NCI-H146 treated with DMSO at 0.1 percent for 48 hours (cell line): ENCODE results near the gene CCSER1.

Experiments
- DNase-seq: peaks from one replicate; lab custom pipeline; 2025; ENCODE audit not compliant: unreplicated experiment; lab: John Stamatoyannopoulos, UW

The CCSER1 gene

DNA sequence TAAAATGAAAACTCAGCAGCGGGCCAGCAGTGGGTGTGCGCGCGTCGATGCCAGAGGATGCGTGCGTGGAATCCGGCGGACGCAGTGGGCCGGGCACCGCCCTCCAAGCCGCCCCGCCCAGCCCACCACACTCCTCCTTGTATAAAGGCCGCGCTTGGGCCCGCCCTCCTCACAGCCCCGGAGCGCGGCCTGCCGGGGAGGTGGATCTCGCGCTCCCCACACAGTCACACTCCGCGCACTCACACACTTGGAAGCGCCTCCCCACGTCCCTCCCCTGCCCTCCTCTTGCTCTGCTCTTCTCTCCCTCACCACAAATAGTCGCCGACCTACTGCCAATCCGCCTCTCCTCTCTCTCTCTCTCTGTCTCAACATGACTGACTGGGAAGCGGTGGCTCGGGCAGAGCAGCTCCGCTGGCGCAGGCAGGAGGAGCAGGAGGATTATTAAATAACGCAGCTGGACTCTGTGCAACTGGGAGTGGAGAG is at the start of gene CCSER1:
Gene CCSER1 (plus strand): TSS at position 172 of the 483 bp plus-strand sequence.
- no peak for DNase-seq

DNA sequence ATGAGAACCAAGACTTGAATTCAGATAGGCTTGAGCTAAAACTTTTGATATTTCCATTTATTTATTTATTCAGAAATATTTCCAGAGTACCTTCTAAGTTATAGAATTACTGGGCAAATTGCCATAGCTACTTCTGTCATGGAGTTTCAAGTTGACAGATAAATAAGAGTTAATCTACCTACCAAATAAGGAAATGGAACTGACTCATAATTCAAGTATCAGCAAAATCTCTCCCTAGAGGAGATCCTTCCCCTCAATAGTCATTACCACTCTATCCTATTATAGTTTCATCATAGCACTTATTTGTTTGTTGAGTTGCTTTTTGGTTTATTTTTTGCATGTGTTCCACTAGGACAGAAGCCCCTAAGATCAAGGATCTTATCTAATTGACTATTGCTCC is 48.8 kb upstream of the CCSER1 start:
- no peak for DNase-seq

DNA sequence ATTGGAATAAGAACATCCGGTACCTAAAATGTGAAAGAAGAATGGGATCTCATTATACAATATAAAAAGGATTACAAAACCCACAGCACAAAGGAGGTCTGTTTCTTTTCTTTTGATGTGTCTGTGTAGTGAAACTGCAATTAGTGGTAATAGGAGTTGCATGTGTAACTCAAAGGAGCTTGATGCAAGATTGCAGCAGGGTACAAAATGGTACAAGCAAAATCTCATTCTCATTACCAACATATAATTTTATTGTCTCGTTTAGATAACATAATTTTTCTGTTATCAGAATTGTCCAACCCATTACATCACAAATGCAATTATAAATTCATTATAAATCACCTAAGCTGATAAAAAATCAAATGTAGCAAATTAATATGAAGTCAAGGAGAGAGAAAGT is 47.1 kb upstream of the CCSER1 start:
- no peak for DNase-seq

- no peak for DNase-seq
Observed at GRCh38 chr4:90081432-90082144, 45.6 kb upstream of the CCSER1 start.

DNA sequence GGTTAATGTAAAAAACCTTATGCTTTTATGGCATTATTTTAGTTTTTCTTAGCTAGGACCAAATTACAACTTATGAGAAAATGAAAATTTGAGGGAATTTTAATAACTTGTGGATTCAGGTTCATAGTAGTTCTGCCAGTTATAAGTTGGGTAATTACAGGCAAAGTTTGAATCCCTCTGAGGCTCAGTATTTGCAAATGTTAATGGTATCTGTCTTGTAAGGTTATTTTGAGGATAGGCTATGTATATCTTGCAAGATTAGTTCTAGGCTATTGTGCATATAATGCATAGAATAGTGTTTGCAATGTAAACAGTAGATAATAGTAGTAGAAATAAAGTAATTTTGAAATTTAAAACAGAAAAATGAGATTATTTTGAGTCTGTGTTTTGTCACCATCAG is 44.7 kb upstream of the CCSER1 start:
- no peak for DNase-seq

DNA sequence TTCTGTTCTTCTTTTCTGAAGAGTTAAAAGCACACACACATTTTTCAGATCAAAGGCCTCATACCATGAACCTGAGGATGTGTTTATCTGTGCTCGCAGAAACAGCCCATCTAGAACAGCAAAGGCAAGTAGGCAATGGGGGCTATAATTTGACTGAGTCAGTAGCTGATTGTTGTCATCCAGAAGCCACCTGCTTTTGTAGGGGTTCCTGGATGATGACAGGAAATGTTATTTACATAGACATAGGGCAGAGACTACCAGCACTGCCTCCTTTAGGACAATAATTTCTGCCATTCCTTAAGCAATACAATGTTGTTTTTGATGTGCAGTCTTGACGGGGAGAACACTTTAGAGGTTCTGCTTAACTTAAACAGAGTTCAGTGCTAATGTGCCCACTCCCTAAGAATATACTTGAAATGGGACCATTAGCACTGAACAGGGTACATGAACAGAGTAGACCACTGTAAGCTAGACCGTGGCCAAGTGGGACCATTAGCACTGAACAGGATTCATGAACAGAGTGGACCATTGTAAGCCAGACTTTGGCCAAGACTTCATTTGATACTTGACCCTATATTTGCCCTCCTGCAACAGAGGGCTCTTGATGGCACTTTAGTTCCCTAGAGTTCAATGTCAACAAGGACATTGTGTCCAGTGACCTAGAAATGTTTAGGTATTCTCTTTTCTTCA is 42.8 kb upstream of the CCSER1 start:
- no peak for DNase-seq

GRCh38 chr4:90084967-90085295 is 42.3 kb upstream of the CCSER1 start:
- DNase-seq = no peak

DNA sequence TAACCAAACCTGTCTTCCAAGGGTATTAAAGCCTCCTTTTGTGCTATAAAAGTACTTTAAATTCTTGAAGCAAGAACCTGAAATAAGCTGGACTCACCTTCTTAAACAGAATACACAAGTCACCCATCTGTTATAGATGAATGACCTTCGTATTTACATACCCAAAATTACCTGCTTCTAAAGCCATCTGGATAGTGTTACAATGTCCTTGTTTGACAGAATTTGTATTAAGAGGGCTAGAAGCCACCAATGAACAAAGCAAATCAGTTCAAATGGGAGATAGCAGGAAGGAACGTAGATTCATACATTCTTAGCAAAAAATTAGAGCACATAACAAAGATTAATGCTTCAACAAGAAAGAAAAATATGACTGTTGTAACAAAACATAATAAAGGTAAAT is 33.7 kb upstream of the CCSER1 start:
- no peak for DNase-seq

- no peak for DNase-seq
Observed at GRCh38 chr4:90095000-90095399, 32.2 kb upstream of the CCSER1 start.

GRCh38 chr4:90099812-90100211 is 27.4 kb upstream of the CCSER1 start:
- DNase-seq = no peak

DNA sequence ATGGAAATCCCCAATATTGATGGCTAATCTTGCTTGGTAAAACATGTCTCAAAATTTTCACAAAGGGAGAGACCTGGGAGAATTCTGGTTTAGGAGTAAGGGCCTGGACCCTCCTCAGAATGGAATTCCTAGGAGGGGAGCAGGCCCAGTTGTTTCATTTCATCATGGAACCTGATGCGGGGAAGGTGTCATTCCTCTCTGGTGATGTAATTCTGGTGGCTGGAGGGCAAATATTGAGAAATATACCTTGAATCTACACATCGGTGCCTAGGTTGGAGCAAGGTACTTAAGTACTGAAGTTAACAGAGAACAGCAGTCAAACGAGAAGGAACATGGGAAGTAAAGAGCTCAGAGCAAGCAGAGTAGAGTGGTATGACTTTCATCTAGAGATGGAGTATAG is 23.2 kb upstream of the CCSER1 start:
- no peak for DNase-seq

GRCh38 chr4:90105274-90105673 is 21.9 kb upstream of the CCSER1 start:
- no peak for DNase-seq

DNA sequence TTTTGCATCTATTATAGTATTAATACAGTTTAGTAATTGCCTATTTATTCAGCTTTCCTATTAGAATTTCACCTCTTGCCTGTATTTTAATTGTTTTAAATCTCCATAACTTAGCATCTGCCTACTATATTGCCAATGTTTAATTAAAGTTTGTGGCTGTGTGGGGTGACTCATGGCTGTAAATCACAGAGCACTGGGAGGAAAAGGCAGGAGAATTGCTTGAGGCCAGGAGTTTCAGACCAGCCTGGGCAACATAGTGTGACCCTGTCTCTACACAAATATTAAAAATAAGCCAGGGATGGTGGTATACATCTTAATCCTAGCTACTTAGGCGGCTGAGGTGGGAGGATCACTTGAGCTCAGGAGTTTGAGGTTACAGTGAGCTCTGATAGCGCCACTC is 14.5 kb upstream of the CCSER1 start:
- DNase-seq = no peak

DNA sequence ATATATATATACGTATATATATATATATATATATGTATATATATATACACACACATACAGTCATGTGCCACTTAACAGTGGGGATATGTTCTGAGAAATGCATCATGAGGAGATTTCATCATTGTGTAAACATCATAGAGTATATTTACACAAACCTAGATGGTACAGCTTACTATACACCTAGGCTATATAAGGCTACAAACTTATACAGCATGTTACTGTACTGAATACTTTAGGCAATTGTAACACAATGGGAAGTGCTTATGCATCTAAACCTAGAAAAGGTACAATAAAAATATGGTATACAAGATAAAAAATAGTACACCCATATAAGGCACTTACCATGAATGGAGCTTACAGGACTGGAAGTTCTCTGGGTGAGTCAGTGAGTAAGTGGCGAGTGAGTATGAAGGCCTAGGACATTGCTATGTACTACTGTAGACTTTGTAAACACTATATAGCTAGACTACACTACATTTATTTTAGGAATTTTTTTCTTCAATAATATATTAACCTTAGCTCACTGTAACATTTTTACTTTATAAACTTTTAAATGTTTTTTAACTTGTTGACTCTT is 13.2 kb upstream of the CCSER1 start:
- DNase-seq = no peak

DNA sequence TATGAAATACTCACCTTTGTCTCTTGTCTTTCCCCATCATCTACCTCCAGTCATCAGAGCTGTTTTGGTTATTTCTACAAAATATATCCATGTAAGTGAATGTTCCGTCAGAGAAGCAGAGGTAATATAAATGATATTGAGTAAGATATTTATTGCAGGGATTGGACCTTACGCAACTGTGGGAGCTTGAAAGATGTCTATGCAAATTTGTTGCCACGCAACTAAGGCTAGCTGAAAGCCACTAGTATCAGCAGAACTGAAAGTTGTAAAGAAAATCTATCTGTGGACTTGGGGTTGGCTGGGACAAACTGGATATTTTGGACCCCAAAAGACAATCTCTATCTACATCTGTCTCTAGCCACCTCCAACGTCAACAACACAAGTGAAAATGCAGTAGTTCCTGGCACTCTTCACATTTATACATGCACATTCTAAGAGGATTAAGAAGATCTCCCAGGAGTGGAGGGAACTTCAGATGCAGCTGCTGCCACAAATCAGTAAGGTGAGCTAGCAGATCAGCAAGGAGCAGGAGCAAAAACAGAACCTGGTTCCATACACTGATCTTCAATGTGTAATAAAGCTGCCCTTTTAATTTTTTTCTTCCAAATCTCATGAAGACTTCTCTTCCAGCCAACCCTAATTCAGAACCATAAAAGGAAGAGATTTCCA is 8.5 kb upstream of the CCSER1 start:
- no peak for DNase-seq

DNA sequence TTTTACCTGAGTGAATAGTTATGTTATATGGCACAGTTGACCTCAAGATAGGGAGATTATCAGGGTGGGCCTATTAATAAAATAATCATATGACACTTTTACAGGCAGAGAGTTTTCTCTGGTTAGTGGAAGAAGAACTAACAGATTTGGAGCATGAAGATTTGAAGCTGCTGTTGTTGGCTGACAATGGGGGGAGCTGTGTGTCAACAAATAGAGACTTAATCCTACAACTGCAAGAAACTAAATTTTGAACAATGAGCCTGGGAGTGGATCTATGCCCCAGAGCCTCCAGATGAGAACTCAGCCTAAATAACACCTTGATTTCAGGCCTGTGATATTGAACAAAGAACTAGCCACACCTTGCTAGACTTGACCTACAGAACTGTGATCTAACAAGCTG is 7.2 kb upstream of the CCSER1 start:
- DNase-seq = no peak

- DNase-seq = no peak
Observed at GRCh38 chr4:90120815-90121214, 6.4 kb upstream of the CCSER1 start.

GRCh38 chr4:90121676-90122354 is 5.4 kb upstream of the CCSER1 start:
- no peak for DNase-seq

- no peak for DNase-seq
Observed at GRCh38 chr4:90122355-90122748, 4.8 kb upstream of the CCSER1 start.

DNA sequence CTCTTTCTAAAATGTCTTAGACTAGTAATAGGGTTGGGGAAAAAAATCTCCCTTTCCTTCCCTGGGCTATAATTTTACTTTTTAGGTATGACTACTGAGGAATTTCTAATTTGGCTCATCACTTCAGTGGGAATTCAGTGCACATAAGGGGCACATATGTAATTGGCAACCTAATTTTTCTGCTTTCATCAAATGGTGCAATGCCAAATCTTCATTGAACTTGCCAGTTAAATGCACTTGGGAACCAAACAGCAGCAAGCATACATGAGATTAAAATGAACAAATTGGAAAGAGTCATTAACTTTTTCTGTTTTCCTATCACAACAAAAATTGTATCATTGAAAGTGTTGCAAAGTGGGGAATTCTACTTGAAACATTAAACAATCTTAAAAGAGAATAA is 2.9 kb upstream of the CCSER1 start:
- DNase-seq = no peak

DNA sequence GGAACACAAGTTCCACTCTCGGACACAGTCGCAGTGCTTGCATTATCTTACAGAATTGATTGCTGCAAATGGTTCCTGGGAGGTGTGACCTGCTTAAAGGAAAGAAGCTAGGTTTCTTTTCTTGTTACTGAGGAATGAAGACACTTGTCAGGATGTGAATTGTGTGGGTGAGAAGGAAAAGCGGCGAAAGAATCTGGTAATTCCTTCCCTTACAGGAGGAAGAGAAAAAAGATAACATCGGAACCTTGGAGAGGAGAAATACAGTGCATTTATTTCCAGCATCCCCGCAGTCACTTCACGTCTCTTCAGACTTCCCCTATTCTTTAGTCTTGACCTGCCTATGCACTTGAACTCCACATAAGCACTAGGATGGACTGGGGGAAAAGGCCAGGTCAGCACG is 389 bp upstream of the CCSER1 start:
- DNase-seq = no peak
